A549 (cell line): ENCODE data around the gene MYO1B.

ENCODE experiments used
- CHD2 ChIP-seq: fragments of 150-350 bp; IDR thresholded peaks from 2 replicates; pipeline ENCODE4 v1.6.1; 2014; ENCODE audit warnings: low read length; ENCODE audit not compliant: partially characterized antibody
- CTCF ChIP-seq: fragments of >200 bp; sonication (Bioruptor Twin); formaldehyde crosslinking; IDR thresholded peaks from 3 replicates; pipeline ENCODE4 v1.5.1; 2016
- HDAC2 ChIP-seq: fragments of 200-600 bp; sonication (generic); IDR thresholded peaks from 2 replicates; pipeline ENCODE4 v1.6.1; 2016
- NR3C1 ChIP-seq: fragments of >200 bp; sonication (Bioruptor Twin); formaldehyde crosslinking; IDR thresholded peaks from 3 replicates; pipeline ENCODE4 v1.6.1; 2017
- POLR2A ChIP-seq: IDR thresholded peaks from 2 replicates; pipeline ENCODE4 v1.6.1; 2012; ENCODE audit warnings: mild to moderate bottlenecking, low read length
- POLR2AphosphoS2 ChIP-seq: conservative IDR thresholded peaks from 2 replicates; pipeline ENCODE4 v1.6.1; 2012; ENCODE audit warnings: low read length, improper control_type of control experiment, inconsistent platforms
- RAD21 ChIP-seq, 2 experiments: fragments of >200 bp in 1 of 2; sonication (Bioruptor Twin) in 1 of 2; formaldehyde crosslinking in 1 of 2; IDR thresholded peaks in 1 of 2; conservative IDR thresholded peaks in 1 of 2; 2 replicates in 1 of 2; 3 replicates in 1 of 2; pipeline ENCODE4 v1.6.1; 2012 to 2018; ENCODE audit warnings: inconsistent platforms in 1 of 2
- REST ChIP-seq: fragments of 200-600 bp; sonication (generic); IDR thresholded peaks from 2 replicates; pipeline ENCODE4 v1.6.1; 2016; ENCODE audit warnings: antibody characterized with exemption, mild to moderate bottlenecking, moderate library complexity
- RFX5 ChIP-seq: fragments of 450-650 bp; IDR thresholded peaks from 2 replicates; pipeline ENCODE4 v1.7.1; 2014; ENCODE audit warnings: antibody characterized with exemption, mild to moderate bottlenecking, moderate library complexity
- SMC3 ChIP-seq: fragments of >200 bp; sonication (Bioruptor Twin); formaldehyde crosslinking; IDR thresholded peaks from 3 replicates; pipeline ENCODE4 v1.6.1; 2018; ENCODE audit warnings: inconsistent platforms
- SREBF2 ChIP-seq: fragments of 450-650 bp; IDR thresholded peaks from 2 replicates; pipeline ENCODE4 v1.6.1; 2014; ENCODE audit warnings: mild to moderate bottlenecking, moderate library complexity
- ZNF302 ChIP-seq: fragments of 250-450 bp; sonication (Bioruptor Pico); IDR thresholded peaks from 2 replicates; pipeline ENCODE4 v1.9.0; 2021; ENCODE audit warnings: inconsistent platforms, mild to moderate bottlenecking, moderate library complexity
- TF ChIP-seq, protein P1 (sequence below): fragments of 250-450 bp; sonication (Bioruptor Pico); IDR thresholded peaks from 2 replicates; pipeline ENCODE4 v1.5.0; 2021; ENCODE audit warnings: mild to moderate bottlenecking, moderate library complexity, borderline replicate concordance

DNA sequence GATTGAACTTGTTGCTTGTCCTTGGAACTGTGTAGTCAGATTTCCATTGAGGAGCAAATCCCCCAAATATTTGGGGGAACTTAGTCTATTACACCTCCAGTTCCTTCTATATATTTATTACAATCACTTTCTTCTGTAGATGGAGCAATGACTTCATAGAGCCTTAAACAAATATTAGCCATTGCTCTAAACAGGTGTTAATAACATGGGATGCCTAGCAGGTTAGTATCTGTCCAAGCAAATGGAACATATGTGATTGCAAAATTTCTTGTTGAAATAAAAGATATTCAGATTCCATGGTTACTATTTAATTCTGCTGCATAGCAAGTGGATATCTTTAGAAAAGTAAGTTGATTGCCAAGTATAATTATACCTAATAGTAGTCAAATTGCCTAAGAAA, 225.1 kb downstream of the MYO1B start:
- TF ChIP-seq RAD21 (conservative IDR thresholded peaks at IDR 0.05 in 1 of 2, IDR thresholded peaks at IDR 0.05 in 1 of 2) (no peak), REST (no peak), RFX5 (no peak), CHD2 (no peak), CTCF (no peak), SMC3 (no peak), NR3C1 (no peak), SREBF2 (no peak), HDAC2 (no peak), POLR2A (no peak), ZNF302 (no peak), POLR2AphosphoS2 (no peak)
- TF ChIP-seq, protein P1, sequence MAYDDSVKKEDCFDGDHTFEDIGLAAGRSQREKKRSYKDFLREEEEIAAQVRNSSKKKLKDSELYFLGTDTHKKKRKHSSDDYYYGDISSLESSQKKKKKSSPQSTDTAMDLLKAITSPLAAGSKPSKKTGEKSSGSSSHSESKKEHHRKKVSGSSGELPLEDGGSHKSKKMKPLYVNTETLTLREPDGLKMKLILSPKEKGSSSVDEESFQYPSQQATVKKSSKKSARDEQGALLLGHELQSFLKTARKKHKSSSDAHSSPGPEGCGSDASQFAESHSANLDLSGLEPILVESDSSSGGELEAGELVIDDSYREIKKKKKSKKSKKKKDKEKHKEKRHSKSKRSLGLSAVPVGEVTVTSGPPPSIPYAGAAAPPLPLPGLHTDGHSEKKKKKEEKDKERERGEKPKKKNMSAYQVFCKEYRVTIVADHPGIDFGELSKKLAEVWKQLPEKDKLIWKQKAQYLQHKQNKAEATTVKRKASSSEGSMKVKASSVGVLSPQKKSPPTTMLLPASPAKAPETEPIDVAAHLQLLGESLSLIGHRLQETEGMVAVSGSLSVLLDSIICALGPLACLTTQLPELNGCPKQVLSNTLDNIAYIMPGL (CRISPR knock-in tag), result no peak
